GM21786 (cell line): ENCODE data around the gene E2F6.
"Not testable (repeated sequence)": the region's sequence is repeated elsewhere in the genome, so short reads cannot be mapped to it uniquely, and the experiment has no call there.

ENCODE experiments used
- ATAC-seq: cut with Tn5 transposase; IDR thresholded peaks from one replicate; pipeline ENCODE4 v1.9.1; 2021; ENCODE audit not compliant: unreplicated experiment

E2F6 gene

DNA sequence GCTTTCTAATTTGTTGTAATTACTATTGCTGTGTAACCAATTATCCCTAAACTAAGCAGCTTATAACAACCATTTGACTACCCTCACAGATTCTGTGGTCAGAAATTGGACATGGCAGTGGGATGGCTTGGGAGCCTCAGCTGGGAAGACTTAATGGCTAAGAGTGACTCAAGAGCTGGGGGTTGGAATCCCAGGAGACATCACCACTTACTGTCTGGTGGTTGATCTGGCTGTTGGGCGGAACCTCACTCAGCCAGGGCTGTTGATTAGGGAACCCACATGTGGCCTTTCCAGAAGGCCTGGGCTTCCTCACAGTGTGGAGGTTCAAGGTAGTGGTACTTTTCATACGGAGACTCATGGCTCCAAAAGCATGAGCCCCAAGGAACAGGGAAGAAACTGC is 49.8 kb downstream of the E2F6 start:
- ATAC-seq: no peak

DNA sequence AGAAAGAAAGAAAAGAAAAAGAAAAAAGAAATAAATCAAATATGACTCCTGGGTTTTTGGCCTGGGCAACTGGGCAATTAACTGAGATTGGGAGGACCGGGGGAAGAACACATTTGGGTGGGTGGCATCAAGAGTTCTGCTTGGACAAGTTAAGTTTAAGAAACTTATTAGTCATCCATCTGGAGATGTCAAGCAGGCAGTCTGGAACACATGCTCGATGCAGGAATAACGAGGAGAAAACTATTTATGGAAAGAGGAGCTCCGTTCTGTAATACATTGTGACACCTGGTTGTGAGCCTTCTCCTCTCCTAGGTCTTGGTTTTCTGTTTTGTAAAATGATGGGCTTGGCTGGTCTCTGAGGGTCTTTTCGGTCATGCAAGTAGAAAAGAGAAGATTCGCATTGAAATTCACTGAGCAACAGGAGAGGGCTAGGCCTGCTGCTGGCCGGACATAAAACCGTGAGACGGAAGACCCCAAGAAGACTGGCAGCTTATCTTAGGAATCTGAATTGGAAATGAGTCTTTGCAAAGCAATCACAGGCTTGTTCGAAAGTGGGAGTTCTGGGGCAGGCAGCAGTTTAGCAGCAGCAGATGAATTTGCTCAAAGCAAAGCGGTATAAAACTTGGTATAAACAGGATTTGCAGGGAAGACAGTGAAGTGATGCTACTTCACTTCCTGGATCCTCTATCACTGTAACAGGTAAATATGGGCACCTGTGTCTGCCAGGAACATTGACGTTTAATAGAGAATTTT is 51.4 kb downstream of the E2F6 start:
- ATAC-seq: no peak

DNA sequence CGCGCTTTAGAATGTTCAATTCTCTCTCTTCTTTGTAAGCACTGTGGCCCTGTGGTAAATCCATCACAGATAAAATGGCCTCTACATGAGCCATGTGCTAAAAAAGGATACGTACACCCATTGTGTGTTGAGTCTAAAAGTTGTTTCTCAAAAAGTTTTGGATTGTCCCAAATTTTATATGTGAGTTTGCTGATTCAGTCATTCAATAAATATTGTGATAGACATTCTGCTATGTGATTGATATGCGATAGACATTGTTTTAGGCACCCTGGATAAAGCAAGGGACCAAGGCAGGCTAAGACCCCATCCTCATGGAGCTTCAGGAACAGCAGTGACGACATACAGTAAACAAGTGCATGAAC is 53.5 kb downstream of the E2F6 start:
- ATAC-seq: no peak

DNA sequence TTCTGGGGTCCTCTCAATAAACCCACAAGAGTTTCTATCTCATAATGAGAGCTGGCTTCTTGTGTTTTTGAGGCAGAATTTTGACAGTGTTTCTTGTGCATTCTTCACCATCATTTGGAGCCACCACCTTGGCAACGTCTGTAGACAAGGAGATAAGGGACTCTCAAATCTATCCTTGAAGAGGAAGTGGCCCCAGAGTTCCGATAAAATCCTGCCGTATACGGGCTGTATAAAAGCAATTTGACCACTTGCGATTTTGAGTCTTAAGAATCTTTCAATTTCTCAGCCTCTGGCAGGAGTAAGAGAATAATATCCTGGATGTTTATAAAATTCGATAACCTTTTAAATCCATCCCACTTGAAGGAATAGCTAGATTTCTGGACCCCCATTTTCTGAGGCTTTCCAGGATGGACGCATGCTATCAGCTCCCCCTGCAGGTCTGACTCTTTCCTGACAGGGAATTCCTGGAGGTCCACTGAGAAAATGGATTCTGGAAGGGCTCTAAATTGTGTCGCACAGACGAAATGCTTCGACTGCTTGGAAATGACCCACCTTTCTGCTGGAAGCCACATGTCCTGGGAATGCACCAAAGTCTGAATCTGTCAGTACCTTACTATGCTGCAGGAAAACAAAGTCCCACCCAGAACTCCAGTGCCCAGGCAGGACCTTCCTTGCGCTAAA is 54.1 kb downstream of the E2F6 start:
- ATAC-seq: no peak

DNA sequence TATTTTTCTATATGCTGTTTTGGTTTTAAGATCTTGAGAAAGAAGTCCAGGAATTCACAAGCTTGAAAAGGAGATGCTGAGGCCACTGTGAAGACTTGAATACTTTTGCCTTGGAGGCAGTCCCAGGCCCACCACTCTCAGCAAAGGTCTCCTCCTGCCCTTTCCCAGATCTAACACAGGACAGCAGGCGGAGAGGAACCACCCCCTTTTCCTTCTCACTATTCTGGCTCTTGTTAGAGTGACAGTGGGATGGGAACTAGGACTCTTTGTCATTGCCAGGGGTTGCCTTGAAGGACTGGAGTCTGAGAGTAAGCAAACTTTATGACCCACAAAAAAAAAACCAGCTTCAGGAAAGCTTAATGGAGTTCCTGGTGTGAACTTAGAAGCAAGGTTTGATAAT is 54.7 kb downstream of the E2F6 start:
- ATAC-seq: no peak

- ATAC-seq: no peak
Measured at GRCh38 chr2:11410101-11410500, 55.9 kb downstream of the E2F6 start.

DNA sequence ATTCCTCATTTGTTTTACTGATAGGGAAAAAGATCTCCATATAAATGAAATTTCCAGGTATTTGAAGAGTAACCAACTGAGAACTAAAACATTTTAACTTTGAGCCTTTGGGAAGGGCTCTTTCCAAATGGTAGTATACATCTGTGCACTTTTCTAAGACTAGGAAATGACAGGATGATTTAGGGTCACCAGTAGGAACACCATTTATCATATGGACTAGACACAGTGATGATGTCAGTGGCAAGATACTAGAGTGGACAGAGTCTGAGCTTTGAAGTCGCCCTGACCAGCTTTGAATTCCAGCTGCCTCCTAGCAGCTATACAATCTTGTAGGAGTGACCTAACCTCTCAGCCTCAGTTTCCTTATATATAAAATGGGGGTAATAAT is 56.4 kb downstream of the E2F6 start:
- ATAC-seq: no peak

DNA sequence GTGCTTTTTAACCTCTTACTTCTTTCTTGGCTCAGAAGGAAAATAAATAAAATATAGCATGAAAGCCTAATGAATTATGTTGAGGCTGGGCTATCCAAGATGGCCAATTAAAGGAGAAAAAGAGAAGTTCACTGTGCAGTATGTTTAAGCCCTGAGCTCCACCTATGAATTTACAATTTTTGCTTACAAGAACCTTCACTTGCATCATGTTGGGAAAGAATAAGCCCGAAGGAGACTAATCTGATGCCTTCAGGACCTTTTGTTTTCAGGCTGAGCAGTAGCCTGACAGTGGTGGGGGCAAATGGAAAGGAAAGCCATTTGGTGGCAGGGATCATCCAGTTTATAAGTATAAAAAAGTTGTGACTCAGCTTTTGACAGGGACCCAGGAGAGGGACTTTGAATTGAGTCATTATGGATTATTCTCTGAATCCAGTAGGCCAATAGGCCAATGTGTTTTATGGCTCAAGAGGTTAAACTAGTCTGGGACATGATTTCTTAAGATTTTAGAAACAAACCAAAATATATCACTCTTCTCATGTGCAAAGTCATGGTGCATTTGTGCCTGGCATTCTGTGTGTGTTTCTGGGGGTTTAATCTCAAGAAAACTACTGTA is 56.9 kb downstream of the E2F6 start:
- no peak for ATAC-seq

GRCh38 chr2:11407413-11407812 is 58.5 kb downstream of the E2F6 start:
- ATAC-seq: no peak

DNA sequence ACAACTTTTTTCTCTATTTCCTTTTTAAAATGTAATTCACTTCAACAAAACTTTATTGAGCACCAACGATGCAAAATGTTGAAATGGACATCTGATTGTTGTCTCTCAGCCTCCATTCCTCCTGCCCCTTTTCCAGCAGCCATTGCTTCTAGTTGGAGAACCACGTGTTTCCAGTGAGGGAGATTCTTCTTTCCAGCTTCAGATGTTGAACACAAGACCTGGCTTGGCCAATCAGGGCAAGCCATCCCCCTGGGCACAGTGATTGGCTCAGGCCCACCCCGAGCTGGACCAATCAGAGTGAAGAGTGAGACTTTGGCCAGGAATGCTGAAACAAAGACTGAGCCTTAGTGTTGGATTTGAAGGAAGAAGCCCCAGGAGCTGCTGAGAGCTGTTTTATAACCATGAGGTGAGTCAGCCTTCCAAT is 59.0 kb downstream of the E2F6 start:
- no peak for ATAC-seq

DNA sequence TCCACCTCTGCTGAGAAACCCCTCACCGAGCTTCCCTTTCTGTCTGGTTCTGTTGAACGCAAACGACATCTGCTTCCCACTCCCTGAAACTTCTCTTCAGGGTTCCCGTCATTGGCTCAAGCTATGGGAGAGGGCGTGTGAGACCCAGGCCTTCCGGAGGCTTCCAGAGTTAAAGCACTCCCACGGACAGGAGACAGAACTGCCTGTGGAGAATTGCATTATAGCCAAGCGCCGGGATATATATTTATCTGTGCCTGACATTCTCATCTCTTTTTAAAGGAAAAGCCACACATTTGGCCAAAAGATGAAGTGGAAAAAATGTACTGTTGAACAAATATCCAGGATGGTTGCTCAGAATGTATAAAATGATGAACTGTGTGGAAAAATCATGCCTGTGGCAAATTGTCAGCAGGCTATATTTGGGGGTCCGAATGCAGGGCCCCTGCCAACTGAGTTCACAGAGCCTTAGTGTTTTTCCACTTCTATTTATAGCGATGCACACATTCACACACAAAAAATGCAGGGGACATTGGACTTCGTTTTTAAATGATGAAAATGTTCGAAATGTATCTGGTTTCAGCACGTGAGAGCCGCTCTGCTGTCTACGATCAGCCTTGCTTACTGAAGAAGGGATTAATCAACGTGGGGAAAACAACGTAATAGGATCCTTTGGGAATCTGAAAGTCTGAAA is 59.5 kb downstream of the E2F6 start:
- no peak for ATAC-seq

DNA sequence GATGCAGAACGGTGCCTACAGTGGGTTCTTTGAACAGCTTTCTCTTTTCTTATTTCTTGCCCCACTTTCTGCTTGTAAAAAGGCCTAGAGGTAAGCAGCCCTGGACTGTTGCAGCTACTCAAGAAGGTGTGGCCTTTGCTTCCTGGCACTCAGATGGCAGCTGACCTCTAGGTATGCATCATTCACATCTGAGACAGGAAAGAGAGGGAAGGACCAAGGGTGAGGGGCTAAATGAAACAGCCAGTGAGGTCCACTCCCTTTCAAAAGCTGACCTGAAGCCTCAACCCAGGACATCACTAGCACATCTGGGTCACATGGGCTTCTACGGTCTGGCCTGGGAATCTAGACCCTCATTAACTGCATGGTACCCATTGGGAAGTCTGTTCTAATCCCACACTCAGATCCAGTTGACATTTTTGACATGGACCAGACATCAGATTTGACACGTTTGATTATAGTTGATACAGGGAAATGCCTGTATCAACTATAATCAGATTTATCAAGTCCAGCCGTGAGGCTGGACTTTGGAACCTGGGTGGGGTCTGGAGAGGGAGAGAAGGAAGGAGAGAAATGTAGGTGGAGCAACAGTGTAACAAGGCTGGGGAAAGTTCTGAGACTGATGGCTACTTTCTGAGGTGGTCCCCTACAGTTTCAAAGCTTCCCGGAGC is 60.2 kb downstream of the E2F6 start:
- no peak for ATAC-seq

DNA sequence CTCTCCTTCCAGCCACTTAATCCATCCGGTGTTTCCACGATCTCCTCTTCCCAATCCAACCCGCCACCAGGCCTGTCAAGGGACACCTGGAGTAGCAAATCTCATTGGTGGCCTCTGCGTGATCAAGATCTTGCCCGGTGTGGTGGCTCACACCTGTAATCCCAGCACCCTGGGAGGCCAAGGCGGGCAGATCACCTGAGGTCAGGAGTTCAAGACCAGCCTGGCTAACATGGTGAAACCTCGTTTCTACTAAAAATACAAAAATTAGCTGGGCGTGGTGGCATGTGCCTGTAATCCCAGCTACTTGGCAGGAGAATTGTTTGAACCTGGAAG is 60.9 kb downstream of the E2F6 start:
- not testable (repeated sequence) for ATAC-seq

DNA sequence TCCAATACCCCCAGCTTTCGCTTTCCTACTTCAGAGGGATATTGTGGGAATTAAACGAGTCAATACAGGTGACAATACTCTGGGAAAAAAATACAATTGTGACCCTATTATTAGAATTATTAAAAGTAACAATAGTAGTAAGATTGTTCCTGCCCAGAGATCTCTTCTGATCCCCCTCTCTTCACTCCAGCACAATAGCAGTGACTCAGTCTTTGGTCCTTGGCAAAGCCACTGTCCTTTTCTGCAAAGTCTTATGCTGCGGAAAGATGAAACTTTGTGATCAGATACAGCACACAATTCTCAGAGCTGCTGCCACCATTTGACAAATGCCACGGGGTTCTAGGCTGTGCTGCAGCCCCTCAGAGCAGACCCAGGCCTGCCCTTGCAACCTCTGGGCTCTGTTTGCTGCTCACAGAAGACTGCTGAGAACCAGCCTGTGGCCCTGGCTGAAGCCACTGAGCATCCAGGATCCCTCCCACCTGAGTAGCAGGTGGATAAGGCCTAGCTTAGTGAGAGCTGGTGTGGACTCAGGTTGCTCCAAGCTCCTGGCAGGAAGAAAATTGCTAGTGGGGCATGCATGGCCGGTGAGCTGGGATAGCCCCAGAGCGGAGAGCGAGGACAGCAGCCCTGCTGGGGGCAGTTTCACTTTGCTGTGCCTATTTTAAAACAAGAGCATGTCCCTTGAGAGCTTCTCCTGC is 61.4 kb downstream of the E2F6 start:
- no peak for ATAC-seq

- no peak for ATAC-seq
Measured at GRCh38 chr2:11402436-11402835, 63.5 kb downstream of the E2F6 start.

GRCh38 chr2:11399438-11399762 is 66.6 kb downstream of the E2F6 start:
- ATAC-seq: no peak

- no peak for ATAC-seq
Measured at GRCh38 chr2:11398750-11399437, 67.1 kb downstream of the E2F6 start.

GRCh38 chr2:11397513-11397912 is 68.4 kb downstream of the E2F6 start:
- no peak for ATAC-seq

DNA sequence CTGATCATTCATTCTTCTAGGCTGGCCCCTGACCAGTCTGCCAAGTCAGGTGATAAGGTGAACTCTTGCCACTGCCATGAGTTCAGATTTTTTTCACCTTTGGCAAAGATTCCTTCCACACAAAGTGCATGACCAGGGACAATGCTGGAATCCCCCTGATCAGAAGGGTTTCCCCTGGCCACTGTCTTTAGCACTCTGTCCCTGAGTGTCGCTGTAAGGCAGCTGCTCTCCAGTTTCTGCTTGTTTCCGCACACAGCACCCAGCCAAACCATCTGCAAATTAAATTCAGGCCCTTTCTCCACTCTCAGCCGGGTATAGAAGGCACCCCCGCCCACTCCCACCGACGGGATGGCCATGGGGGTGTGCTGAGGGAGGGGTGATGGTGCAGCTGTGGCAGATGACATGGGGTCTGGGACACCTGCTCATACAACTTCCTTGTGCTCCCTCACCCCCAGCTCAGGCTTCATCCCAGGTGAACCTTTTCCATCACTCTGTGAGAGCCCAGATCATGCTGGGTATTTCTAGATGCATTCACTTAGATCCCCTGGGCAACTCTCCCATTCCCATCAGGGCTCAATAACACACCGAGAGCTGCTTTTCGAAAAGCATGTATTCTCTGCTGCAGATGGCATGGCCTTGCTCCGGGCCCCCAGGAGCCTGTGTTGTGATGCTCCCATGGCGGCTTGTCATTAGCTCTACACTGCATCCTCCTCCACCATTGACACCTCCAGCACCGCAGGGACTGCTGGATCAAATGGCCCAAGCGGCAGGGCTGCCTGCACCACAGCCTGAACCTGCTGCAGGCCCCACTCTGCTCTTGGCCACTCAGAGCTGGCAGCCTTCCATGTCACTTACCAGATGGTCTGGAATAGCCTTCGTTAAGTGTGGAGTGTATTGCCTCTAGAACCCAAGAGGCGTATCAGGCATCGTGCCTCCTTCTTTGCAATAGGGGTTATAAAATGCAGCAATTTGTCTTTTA is 69.2 kb downstream of the E2F6 start:
- no peak for ATAC-seq
